Ovary (tissue), 9 donors: ENCODE results near the gene NAA15. TPM values are rescaled to one million over a fixed set of nuclear protein-coding genes. Genes with fewer than 3 reads are reported as not detected.

Experiments used
- DNase-seq, 5 donors: peaks; one replicate each; pipeline ENCODE4 v3.0.0-alpha.2; 2019 to 2020
- H3K27ac ChIP-seq, 2 donors: fragments of 200-600 bp; one replicate each; pipeline versions ENCODE4 v1.5.1 to v1.8.0; 2019 to 2022
- H3K27me3 ChIP-seq: fragments of 200-600 bp; one replicate; pipeline ENCODE4 v1.8.0; 2022
- H3K36me3 ChIP-seq: fragments of 200-600 bp; sonication (generic); one replicate; pipeline ENCODE4 v1.5.1; 2019
- H3K4me1 ChIP-seq: one replicate; pipeline ENCODE4 v1.8.1; 2013; ENCODE audit warnings: mild to moderate bottlenecking, moderate library complexity; ENCODE audit not compliant: insufficient read depth
- H3K4me3 ChIP-seq: fragments of 200-600 bp; sonication (generic); one replicate; pipeline ENCODE4 v1.5.1; 2017
- H3K9me3 ChIP-seq, 2 donors: fragments of 200-600 bp in 1 of 2; sonication (generic) in 1 of 2; one replicate each; pipeline versions ENCODE4 v1.5.1 to v1.8.1; 2013 to 2019; ENCODE audit warnings: mild to moderate bottlenecking in 1 of 2, moderate library complexity in 1 of 2
- EP300 ChIP-seq: sonication (generic); formaldehyde crosslinking; IDR thresholded peaks from one replicate; pipeline ENCODE4 v1.6.1; 2017; ENCODE audit warnings: antibody characterized with exemption
- POLR2A ChIP-seq: fragments of 450-650 bp; IDR thresholded peaks from one replicate; pipeline ENCODE4 v1.6.1; 2017; ENCODE audit warnings: antibody characterized with exemption, mild to moderate bottlenecking, moderate library complexity
- WGBS, 3 donors: extraction: QIAGEN DNeasy Blood & Tissue Kit in 1 of 3; methylation state at CpG; one replicate each; pipeline versions ENCODE4 v1.1.5 to v1.1.7; 2013 to 2017; 5-methylcytosine and 5-hydroxymethylcytosine counted together
- intact Hi-C, 4 donors: fragments of 100-400 bp; cut with DNase I; formaldehyde crosslinking; loops; one replicate each; pipeline versions ENCODE4 v1.11.0 to v1.15.1; 2022 to 2023
- polyA plus RNA-seq, 2 donors: library from polyadenylated mRNA; stranded (reverse); fragments of 200-250 nt in 1 of 2; fragments of 350-450 nt in 1 of 2; fragmentation: Illumina TruSeq in 1 of 2; extraction: RNeasy Lipid Tissue Mini Kit (QIAGEN cat#74804) in 1 of 2; gene quantifications; one replicate each; pipeline ENCODE4 v1.2.3, GENCODE V29; 2013 to 2014
- total RNA-seq, 7 donors: library from RNA; depleted of rRNA in 2 of 7; stranded (reverse); fragments of >200 nt in 2 of 7; fragmentation: NEBNext Ultra II Directional in 3 of 7; extraction: Animal tissue kit (Norgen Biotek cat#: 25700) in 3 of 7; gene quantifications; one replicate each; pipeline versions ENCODE4 v1.1.0 to v1.2.4, GENCODE V29; 2016 to 2023
- TF ChIP-seq, protein P1 (sequence below), 3 donors: fragments of 450-650 bp in 2 of 3; fragments of 200-600 bp in 1 of 3; IDR thresholded peaks; one replicate each; pipeline versions ENCODE4 v1.5.1 to v1.8.0; 2016 to 2022; ENCODE audit warnings: antibody characterized with exemption in 3 of 3, mild to moderate bottlenecking in 1 of 3
- donor health status: DM: no; HTN: no; CAD: no; lungs with moderate emphysema.
- donor health status: DM: no; HTN: no; CAD: no.
- donor health status: Bipolar disorder and iron deficiency.
- donor health status: DM: yes; HTN: yes; CAD: no.
- donor health status: DM: no; HTN: no; CAD: no.
- donor health status: DM: yes; HTN: yes; CAD: no.

NAA15 gene
- total and polyA plus RNA-seq, 9 donors: 7.1 to 50.8 (median 35.2) TPM

DNA sequence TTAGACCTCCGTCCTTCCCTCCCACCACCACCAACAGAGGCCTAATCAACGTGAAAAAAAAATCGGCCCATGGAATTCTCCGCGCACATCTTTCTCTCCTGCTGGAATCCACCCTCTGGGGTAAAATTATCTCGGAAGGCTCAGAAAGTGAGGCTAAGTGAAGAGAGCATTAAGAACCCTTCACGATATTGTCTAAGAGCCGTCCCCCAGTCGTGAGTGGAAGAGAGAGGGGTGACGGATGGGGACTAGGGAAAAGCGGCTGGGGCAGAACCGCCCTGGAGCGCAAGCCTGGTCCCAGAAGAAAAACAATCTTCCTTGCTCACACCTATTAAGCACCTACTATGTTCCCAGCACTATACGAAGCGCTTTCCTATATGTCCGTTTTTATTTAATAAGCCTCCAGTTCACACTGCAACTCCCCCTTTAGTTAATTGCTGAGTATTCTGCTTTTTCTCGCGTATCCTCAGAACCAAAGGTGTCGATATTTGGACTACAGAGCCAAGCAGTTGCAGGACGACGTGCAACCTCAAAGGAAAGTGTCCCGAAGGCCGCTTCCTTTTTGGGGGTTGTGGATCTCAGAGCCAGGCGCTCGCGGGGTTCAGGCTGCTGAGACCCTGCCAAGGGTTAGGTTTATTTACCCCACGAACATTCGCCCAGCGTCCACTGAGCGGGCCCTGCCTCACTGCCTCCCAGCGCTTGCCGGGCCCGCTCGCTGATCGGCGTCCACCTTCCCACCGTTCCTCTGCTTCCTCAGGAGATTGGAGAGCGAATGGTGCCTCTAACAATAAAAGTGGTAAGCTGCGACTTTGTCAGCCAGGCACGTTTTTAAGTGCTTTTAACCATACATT lies 22.2 kb upstream of the NAA15 start:
- Histone ChIP-seq H3K9me3 (no peaks in the 10 kb centered on the region), H3K36me3 (no peaks in the 10 kb centered on the region), H3K27ac (peak overlapping the region; percentile 18 to 78), H3K4me3 (peak overlapping the region; percentile 58), H3K4me1 (peaks cover 5% of the 10 kb centered on the region), H3K27me3 (no peaks in the 10 kb centered on the region)
- TF ChIP-seq EP300 (no peak), POLR2A (no peak)
- TF ChIP-seq, protein P1, sequence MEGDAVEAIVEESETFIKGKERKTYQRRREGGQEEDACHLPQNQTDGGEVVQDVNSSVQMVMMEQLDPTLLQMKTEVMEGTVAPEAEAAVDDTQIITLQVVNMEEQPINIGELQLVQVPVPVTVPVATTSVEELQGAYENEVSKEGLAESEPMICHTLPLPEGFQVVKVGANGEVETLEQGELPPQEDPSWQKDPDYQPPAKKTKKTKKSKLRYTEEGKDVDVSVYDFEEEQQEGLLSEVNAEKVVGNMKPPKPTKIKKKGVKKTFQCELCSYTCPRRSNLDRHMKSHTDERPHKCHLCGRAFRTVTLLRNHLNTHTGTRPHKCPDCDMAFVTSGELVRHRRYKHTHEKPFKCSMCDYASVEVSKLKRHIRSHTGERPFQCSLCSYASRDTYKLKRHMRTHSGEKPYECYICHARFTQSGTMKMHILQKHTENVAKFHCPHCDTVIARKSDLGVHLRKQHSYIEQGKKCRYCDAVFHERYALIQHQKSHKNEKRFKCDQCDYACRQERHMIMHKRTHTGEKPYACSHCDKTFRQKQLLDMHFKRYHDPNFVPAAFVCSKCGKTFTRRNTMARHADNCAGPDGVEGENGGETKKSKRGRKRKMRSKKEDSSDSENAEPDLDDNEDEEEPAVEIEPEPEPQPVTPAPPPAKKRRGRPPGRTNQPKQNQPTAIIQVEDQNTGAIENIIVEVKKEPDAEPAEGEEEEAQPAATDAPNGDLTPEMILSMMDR (IDR thresholded peaks at IDR 0.05): no peak
- WGBS, 3 donors: 19 to 25% (median 19%) methylated on average over 39 to 40 of the region's 40 CpGs
- DNase-seq: peak; percentile 29 to 49 (median 39)
- intact Hi-C loops: no loop called here

DNA sequence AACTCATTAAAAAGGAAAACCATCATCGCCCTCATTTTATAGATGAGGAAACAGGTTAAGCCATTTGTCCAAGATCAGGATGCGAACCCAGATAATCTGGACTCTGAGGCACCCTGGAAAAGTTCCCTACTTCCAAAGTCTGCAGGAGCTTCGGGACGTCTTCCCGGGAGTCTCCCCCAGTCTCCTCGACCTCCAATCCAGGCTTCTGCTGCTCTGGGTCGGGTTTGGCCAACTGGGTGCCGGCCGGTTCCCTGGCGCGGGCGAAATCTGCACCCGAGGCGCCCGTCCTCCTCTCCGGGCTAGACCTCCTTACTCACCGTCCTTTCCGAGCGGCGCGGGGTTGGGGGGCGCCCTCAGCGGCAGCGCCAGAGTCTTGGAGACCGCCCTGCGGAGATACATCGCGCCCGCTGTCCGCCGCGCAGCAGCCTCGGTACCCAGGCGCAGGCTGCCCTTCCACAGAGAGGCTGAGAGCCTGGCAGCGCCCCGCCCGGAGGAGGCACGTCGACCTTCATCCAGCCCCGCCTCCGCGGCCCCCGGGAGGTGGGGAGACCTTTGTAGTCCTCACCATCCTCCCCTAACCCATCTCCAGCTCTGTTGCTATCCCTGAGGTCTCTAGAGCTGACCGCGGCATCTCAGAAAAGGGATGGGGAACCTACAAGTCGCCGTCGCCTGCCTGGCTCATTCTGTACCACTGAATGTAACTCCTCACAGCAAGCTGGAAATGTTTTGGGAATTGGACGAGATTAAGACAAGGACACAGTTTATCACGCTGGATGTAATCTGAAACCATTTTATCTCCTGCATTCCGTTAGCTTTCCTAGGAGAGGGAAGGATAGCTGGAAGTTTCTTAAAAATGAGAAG lies 21.3 kb upstream of the NAA15 start, which contains the start of gene MGARP:
Gene MGARP (minus strand): TSS at position 466 of the 861 bp plus-strand sequence. CDS start 67 bp downstream, at position 399.
- DNase-seq: peak; percentile 43 to 69 (median 59)
- no peaks in the 10 kb centered on the region for H3K27me3 ChIP-seq
- peak within 1 kb of the TSS; percentile 18 to 78 for H3K27ac ChIP-seq
- TF ChIP-seq, protein P1 (IDR thresholded peaks at IDR 0.05): no peak
- peak; percentile 24 for TF ChIP-seq POLR2A
- H3K9me3 ChIP-seq: no peaks in the 10 kb centered on the region
- intact Hi-C loops: loop anchor here in 1 of 4 donors (10.0 kb wide), 1 partner anchor 55 kb away; no protein-coding TSS in a partner anchor
- no peaks in the 10 kb centered on the region for H3K36me3 ChIP-seq
- 1 to 2% (median 1%) methylated on average over 37 to 51 of the region's 51 CpGs for WGBS, 3 donors
- peaks cover 5% of the 10 kb centered on the region for H3K4me1 ChIP-seq
- peak within 1 kb of the TSS; percentile 58 for H3K4me3 ChIP-seq

DNA sequence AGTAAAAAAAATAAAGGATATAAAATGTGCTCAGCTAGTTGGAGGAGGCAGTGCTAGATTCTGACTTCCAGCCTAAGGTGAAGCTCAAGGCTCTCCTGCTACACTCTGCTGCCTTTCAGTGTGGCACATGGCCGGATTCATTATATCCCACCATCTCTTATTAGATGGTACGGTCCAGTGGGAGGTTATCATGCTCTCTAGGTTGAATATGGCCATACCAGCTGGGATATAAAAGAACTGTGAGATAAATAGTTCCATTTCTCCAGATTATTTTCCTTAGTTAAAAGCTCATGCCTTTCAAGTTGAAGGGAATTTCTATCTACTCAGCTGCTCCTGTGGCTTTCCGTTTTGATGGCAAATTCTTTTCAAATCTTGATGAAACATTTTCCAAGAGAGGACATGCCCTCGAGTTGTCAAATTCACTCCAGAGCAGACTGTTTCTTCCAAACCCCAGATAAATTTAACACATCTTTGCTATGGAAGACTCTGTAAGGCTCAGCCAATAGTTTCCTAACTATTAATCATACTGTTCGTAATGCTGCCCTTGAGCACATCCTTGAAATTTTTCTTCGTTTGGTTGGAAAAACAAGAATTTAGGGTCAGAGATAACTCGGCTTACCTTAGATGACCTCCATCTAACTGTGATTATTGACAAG lies 19.1 kb upstream of the NAA15 start:
- H3K27me3 ChIP-seq: no peaks in the 10 kb centered on the region
- peaks cover 5% of the 10 kb centered on the region for H3K4me1 ChIP-seq

More for the DNA sequence above, 19.1 kb upstream of the NAA15 start:
- Histone ChIP-seq H3K4me3 (no peak overlapping the region), H3K36me3 (no peaks in the 10 kb centered on the region), H3K27ac (peak overlapping the region in 1 of 2 donors; percentile 34), H3K9me3 (no peaks in the 10 kb centered on the region)
- TF ChIP-seq EP300: no peak
- TF ChIP-seq, protein P1 (IDR thresholded peaks at IDR 0.05): no peak
- no peak for TF ChIP-seq POLR2A
- WGBS, 3 donors: 12 to 21% (median 15%) methylated on average over 7 of the region's 7 CpGs
- intact Hi-C loops: loop anchor here in 1 of 4 donors (10.0 kb wide), 1 partner anchor 57 kb away; no protein-coding TSS in a partner anchor
- no peak for DNase-seq
